Sigmoid colon (tissue), 7 donors: ENCODE measurements around the gene MYPN. TPM values are rescaled to one million over a fixed set of nuclear protein-coding genes. Genes with fewer than 3 reads are reported as not detected.
A peak's percentile ranks its signal among the peaks of the same experiment; 100 is the strongest.
"Not testable (repeated sequence)": the region's sequence is repeated elsewhere in the genome, so short reads cannot be mapped to it uniquely, and the experiment has no call there.

Source experiments
- DNase-seq: peaks from one replicate; pipeline ENCODE4 v3.0.0-alpha.2; 2019
- H3K27ac ChIP-seq, 4 donors: fragments of 200-600 bp; sonication (generic); one replicate each; pipeline ENCODE4 v1.5.1; 2016 to 2019; ENCODE audit warnings: mild to moderate bottlenecking in 1 of 4
- H3K27me3 ChIP-seq, 3 donors: fragments of 200-600 bp; sonication (generic); one replicate each; pipeline ENCODE4 v1.5.1; 2019; ENCODE audit warnings: mild to moderate bottlenecking in 1 of 3
- H3K36me3 ChIP-seq, 4 donors: fragments of 200-600 bp; sonication (generic); one replicate each; pipeline ENCODE4 v1.5.1; 2016 to 2019
- H3K4me1 ChIP-seq, 4 donors: fragments of 200-600 bp; sonication (generic); one replicate each; pipeline ENCODE4 v1.5.1; 2017 to 2019
- H3K4me3 ChIP-seq, 4 donors: fragments of 200-600 bp; sonication (generic); one replicate each; pipeline ENCODE4 v1.5.1; 2017 to 2019; ENCODE audit warnings: mild to moderate bottlenecking in 2 of 4, moderate library complexity in 1 of 4
- H3K9me3 ChIP-seq, 4 donors: fragments of 200-600 bp in 3 of 4; sonication (generic) in 3 of 4; one replicate each; pipeline versions ENCODE4 v1.5.1 to v1.6.1; 2013 to 2019
- EP300 ChIP-seq, 4 donors: sonication (generic); formaldehyde crosslinking; IDR thresholded peaks; one replicate each; pipeline ENCODE4 v1.6.1; 2017; ENCODE audit warnings: antibody characterized with exemption in 4 of 4
- POLR2A ChIP-seq, 2 donors: fragments of 450-650 bp; IDR thresholded peaks; one replicate each; pipeline ENCODE4 v1.6.1; 2016; ENCODE audit warnings: antibody characterized with exemption in 2 of 2, mild to moderate bottlenecking in 2 of 2, moderate library complexity in 2 of 2
- POLR2AphosphoS5 ChIP-seq, 4 donors: sonication (generic); formaldehyde crosslinking; IDR thresholded peaks; one replicate each; pipeline ENCODE4 v1.6.1; 2017; ENCODE audit warnings: antibody characterized with exemption in 4 of 4
- WGBS, 2 donors: extraction: QIAGEN DNeasy Blood & Tissue Kit; methylation state at CpG; one replicate each; pipeline ENCODE4 v1.1.7; 2013; 5-methylcytosine and 5-hydroxymethylcytosine counted together
- intact Hi-C: fragments of 100-400 bp; cut with DNase I; formaldehyde crosslinking; loops from one replicate; pipeline ENCODE4 v1.15.1; 2023
- polyA plus RNA-seq, 3 donors: library from polyadenylated mRNA; stranded (reverse); fragments of 200-250 nt; gene quantifications; one replicate each; pipeline ENCODE4 v1.2.3, GENCODE V29; 2013
- total RNA-seq, 4 donors: library from RNA; depleted of rRNA; stranded (reverse); fragments of >200 nt; gene quantifications; one replicate each; pipeline ENCODE4 v1.1.0, GENCODE V29; 2016
- TF ChIP-seq, protein P1 (sequence below), 4 experiments: fragments of 450-650 bp in 3 of 4; fragments of 200-600 bp in 1 of 4; IDR thresholded peaks; one replicate each; pipeline ENCODE4 v1.5.1; 2016 to 2019; ENCODE audit warnings: antibody characterized with exemption in 4 of 4, mild to moderate bottlenecking in 3 of 4, moderate library complexity in 2 of 4
- donor health status: healthy with polysubstance abuse.
- donor health status: Bipolar disorder and iron deficiency.
- donor health status: healthy.

MYPN gene
- total and polyA plus RNA-seq, 7 donors, result 0.23 to 1.6 (median 0.60) TPM; not detected in 4

DNA sequence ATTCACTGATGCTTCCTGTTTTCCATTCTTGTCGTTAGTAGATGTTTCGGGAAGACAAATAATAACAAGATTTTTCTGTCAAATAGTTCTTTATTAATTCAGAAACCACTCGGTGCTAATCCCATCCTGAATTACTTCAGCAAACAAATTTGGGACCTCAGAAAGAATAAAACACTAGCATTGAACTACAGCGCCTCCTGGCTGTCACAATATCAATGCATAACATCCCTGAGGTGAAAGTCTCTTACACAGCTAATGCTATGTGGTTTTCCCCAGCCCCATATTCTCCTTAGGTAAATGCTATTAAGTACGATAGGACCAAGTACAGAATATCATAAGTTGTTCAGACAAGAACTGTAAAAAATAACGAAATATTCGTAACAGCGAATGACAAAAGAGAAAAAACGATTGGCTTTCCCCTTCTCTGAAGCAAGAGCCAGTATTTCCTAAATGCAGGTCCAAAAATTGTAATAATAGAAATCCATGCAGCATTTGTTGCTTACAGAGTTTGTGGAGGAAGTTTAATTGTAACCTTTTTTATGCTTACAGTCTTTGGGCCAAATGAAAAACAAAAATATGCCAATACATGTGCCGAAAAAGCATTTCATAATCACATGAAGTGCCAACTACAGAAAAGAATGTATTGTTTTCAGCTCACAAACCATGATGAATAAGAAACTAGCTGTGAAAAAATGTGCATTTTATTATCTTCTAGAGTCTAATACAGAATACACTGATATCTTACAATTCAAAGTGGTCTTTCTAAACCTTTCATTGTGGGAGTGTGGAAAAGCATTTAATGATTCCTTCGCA lies 47.3 kb downstream of the MYPN start:
- intact Hi-C loops, result loop anchor here (5.0 kb wide), 1 partner anchor 74 kb away; no protein-coding TSS in a partner anchor
- Histone ChIP-seq H3K27me3 (no peaks in the 10 kb centered on the region), H3K4me3 (no peak overlapping the region), H3K36me3 (no peaks in the 10 kb centered on the region), H3K27ac (no peak overlapping the region), H3K4me1 (peaks cover 0 to 19% (median 13%) of the 10 kb centered on the region in 4 donors), H3K9me3 (no peaks in the 10 kb centered on the region)
- 41 to 47% methylated on average over 11 of the region's 11 CpGs for WGBS, 2 donors
- TF ChIP-seq, protein P1, sequence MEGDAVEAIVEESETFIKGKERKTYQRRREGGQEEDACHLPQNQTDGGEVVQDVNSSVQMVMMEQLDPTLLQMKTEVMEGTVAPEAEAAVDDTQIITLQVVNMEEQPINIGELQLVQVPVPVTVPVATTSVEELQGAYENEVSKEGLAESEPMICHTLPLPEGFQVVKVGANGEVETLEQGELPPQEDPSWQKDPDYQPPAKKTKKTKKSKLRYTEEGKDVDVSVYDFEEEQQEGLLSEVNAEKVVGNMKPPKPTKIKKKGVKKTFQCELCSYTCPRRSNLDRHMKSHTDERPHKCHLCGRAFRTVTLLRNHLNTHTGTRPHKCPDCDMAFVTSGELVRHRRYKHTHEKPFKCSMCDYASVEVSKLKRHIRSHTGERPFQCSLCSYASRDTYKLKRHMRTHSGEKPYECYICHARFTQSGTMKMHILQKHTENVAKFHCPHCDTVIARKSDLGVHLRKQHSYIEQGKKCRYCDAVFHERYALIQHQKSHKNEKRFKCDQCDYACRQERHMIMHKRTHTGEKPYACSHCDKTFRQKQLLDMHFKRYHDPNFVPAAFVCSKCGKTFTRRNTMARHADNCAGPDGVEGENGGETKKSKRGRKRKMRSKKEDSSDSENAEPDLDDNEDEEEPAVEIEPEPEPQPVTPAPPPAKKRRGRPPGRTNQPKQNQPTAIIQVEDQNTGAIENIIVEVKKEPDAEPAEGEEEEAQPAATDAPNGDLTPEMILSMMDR (IDR thresholded peaks at IDR 0.05), result peak in 3 of 4 experiments; percentile 67 to 77 (median 69)
- TF ChIP-seq POLR2AphosphoS5 (IDR thresholded peaks at IDR 0.05), result no peak
- peak; percentile 70 for DNase-seq

DNA sequence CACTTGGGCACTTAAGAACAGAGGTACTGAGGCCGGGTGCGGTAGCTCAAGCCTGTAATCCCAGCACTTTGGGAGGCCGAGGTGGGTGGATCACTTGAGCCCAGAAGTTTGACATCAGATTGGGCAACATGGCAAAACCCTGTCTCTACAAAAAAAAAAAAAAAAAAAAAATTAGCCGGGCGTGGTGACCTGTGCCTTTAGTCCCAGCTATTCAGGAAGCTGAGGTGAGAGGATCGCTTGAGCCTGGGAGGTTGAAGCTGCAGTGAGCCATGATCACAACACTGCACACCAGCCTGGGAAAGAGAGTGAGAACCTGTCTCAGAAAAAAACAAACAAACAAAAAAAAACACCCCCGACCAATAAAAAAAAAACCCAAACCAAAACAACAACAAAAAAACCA lies 48.2 kb downstream of the MYPN start:
- H3K36me3 ChIP-seq, H3K4me3 ChIP-seq, H3K27ac ChIP-seq, H3K9me3 ChIP-seq, DNase-seq, H3K27me3 ChIP-seq: not testable (repeated sequence)
- H3K4me1 ChIP-seq, result peaks cover 0 to 19% (median 13%) of the 10 kb centered on the region in 4 donors
- intact Hi-C loops, result loop anchor here (5.0 kb wide), 1 partner anchor 75 kb away; no protein-coding TSS in a partner anchor
- 68 to 84% methylated on average over 7 of the region's 7 CpGs for WGBS, 2 donors

DNA sequence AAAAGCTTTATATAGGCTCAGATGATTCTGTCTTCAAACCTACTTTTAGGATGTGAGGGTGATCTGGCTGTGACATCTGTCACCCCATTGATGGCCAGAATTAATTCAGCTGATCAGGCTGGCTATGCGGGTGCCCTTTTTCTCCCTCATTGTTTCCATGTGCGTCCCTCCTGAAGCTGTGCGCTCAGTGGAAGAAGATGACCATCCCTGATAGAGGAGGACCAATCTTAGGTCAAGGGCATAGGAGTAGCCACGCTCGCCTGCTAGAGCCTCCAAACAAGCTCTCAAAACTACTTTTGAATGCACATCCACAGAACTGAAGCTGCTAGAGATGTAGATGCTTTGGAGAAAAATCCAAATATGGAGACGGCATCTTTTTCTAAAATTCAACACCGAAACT lies 48.7 kb downstream of the MYPN start:
- H3K36me3 ChIP-seq, result no peaks in the 10 kb centered on the region
- no peaks in the 10 kb centered on the region for H3K9me3 ChIP-seq
- H3K27ac ChIP-seq, result no peak overlapping the region
- intact Hi-C loops, result loop anchor here (5.0 kb wide), 1 partner anchor 76 kb away; no protein-coding TSS in a partner anchor
- H3K4me3 ChIP-seq, result no peak overlapping the region
- peaks cover 0 to 19% (median 13%) of the 10 kb centered on the region in 4 donors for H3K4me1 ChIP-seq
- no peak for DNase-seq
- TF ChIP-seq POLR2A (IDR thresholded peaks at IDR 0.05) (no peak), POLR2AphosphoS5 (IDR thresholded peaks at IDR 0.05) (no peak), EP300 (IDR thresholded peaks at IDR 0.05) (no peak)
- TF ChIP-seq, protein P1 (IDR thresholded peaks at IDR 0.05), result no peak
- H3K27me3 ChIP-seq, result no peaks in the 10 kb centered on the region
- 92 to 94% methylated on average over 7 of the region's 7 CpGs for WGBS, 2 donors

DNA sequence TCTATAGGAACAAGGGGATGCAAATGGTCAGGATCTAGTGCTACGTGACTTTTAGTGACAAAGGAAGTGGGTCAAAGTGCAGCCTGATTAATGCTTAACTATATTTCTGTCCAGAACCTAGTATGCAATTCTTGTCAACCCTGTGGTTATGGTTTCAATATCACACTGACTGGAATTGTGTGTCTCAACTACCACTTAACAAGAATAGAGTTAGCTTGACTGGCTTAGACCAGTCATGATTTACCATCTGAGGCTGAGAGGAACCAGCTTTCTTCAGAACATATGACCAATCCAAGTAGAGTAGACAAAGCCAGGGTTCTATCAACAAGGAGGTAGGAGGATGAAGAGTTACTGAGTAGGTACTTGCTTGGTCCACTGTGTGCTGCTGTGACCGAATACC lies 54.4 kb downstream of the MYPN start:
- DNase-seq, result no peak
- 46 to 61% methylated on average over 2 of the region's 2 CpGs for WGBS, 2 donors
- TF ChIP-seq, protein P1 (IDR thresholded peaks at IDR 0.05), result no peak
- TF ChIP-seq POLR2AphosphoS5 (IDR thresholded peaks at IDR 0.05), result no peak
- TF ChIP-seq POLR2A (IDR thresholded peaks at IDR 0.05), result no peak
- no peak for TF ChIP-seq EP300 (IDR thresholded peaks at IDR 0.05)
- Histone ChIP-seq H3K4me1 (no peaks in the 10 kb centered on the region), H3K36me3 (no peaks in the 10 kb centered on the region), H3K9me3 (no peaks in the 10 kb centered on the region), H3K27me3 (no peaks in the 10 kb centered on the region), H3K27ac (no peak overlapping the region), H3K4me3 (no peak overlapping the region)
- intact Hi-C loops, result no loop called here

DNA sequence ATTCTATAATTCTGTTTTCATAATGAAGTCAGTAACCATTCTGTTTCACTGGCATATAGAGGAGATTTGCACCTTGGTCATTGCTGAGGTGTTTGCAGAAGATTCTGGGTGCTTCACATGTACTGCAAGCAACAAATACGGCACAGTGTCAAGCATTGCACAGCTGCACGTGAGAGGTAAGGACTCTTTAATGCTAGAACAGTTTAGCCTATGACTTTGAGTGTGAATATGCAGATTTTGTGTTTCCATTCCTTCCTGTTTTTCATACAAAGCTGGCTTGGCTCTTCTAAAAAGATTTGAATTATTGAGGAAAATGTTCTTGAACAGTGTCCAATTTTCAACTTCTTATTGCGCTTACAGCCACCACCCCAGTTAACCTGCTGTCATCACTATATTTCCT lies 56.4 kb downstream of the MYPN start:
- no peaks in the 10 kb centered on the region for H3K4me1 ChIP-seq
- intact Hi-C loops, result no loop called here
- 60 to 71% methylated on average over 3 of the region's 3 CpGs for WGBS, 2 donors
- no peak for DNase-seq
- no peak overlapping the region for H3K27ac ChIP-seq
- no peaks in the 10 kb centered on the region for H3K9me3 ChIP-seq
- no peaks in the 10 kb centered on the region for H3K36me3 ChIP-seq
- no peaks in the 10 kb centered on the region for H3K27me3 ChIP-seq
- no peak overlapping the region for H3K4me3 ChIP-seq
- TF ChIP-seq POLR2A (IDR thresholded peaks at IDR 0.05), result no peak
- no peak for TF ChIP-seq EP300 (IDR thresholded peaks at IDR 0.05)
- TF ChIP-seq, protein P1 (IDR thresholded peaks at IDR 0.05), result no peak
- no peak for TF ChIP-seq POLR2AphosphoS5 (IDR thresholded peaks at IDR 0.05)
